Cerebellar cortex (tissue), 1 donor: Measurements from ENCODE around the gene CFAP61.

ENCODE experiments used
- DNase-seq: peaks from one replicate; pipeline ENCODE4 v3.0.0-alpha.2; 2015; ENCODE audit warnings: low spot score

The CFAP61 gene

DNA sequence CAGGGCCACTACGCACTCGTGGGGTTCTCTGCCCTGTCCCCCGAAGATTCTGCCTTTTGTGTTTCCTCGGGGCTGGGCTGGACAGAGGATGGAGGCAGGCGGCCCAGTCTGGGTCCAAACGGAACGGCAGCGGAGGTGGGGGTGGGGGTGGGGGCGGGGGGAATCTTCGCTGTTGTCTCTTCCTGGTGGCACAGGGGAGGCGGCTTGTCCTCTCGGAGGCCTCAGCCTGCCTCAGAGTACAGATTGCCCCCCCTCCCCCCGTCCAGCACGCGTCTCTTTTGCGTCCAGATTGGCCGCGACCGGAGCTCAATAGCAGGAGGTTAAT lies 314.2 kb downstream of the CFAP61 start:
- peak; percentile 45 for DNase-seq

DNA sequence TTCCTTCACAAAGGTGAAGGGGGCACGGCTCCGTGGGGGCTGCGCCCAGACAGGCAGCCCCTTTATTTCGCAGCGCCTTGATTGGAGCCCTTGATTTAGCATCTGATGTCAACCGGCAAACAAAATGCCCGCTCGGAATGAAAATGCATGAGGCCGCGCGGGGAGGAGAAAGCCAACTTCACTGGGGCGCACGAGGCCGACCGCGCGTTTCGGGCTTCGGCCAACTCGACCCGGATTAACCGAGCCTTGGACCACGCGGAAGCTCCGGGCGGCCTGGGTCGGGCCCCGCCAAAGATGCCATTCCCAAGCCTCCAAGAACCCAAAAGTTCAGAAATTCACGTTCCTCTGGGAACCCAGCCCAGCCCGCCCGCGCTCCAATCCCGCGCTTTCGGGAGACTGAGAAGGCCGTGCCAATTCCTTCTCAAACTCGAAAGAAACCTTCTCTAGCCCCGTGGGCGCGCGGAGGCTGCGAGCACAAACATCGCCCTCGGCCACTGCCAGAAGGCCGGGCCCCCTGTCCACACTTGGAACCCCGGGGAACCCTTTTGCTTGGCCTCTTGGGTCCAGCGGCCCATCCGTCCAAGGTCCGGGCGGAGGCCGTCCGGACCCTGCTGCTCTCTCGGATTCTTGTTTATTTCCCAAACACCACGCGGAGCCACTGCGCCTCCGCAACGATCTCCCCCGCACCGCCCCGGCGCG lies 314.7 kb downstream of the CFAP61 start:
- peak; percentile 50 for DNase-seq

DNA sequence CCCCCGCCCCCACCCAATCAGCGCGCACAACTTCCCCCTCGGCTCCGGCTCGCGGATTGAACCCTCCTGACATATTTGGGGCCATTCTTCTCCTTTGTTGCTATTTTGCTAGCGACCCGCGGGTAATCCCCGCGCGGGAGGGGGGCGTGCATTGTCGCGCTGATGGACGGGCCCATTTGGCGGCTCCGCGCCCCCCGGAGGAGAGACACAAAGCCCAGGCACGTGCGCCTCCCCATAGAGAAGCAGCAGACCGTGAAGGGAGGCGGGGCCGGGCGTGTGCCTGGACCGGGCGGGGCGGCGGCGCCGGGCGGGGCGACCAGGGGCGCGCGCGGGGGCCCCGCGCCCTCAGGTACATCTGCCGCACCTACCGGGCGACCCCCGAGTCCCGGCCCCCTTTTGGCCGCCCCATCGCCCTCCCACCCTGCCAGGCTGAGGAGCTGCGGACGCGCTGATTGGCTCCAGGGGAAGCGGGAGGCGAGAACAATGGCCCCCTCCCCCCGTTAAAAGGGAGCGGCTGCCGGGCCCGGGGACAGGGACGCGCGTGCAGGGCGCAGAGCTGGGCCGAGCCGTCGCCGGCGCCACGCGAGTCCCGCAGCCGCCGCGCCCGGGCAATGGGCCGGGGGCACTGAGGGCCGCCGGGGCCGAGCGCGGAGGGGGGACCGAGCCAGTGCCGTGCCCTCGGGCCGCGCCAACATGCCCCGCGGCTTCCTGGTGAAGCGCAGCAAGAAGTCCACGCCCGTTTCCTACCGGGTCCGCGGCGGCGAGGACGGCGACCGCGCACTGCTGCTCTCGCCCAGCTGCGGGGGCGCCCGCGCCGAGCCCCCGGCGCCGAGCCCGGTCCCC lies 315.5 kb downstream of the CFAP61 start, which contains the start of gene INSM1:
Gene INSM1 (plus strand): TSS at position 530 of the 843 bp plus-strand sequence. CDS start 164 bp downstream, at position 694.
- peak; percentile 63 for DNase-seq

DNA sequence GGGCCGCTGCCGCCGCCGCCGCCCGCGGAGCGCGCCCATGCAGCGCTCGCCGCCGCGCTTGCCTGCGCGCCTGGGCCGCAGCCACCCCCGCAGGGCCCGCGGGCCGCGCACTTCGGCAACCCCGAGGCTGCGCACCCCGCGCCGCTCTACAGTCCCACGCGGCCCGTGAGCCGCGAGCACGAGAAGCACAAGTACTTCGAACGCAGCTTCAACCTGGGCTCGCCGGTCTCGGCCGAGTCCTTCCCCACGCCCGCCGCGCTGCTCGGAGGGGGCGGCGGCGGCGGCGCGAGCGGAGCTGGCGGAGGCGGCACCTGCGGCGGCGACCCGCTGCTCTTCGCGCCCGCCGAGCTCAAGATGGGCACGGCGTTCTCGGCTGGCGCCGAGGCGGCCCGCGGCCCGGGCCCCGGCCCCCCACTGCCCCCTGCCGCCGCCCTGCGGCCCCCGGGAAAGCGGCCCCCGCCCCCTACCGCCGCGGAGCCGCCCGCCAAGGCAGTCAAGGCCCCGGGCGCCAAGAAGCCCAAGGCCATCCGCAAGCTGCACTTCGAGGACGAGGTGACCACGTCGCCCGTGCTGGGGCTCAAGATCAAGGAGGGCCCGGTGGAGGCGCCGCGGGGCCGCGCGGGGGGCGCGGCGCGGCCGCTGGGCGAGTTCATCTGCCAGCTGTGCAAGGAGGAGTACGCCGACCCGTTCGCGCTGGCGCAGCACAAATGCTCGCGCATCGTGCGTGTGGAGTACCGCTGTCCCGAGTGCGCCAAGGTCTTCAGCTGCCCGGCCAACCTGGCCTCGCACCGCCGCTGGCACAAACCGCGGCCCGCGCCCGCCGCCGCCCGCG lies 316.3 kb downstream of the CFAP61 start:
- DNase-seq, result peak; percentile 13

DNA sequence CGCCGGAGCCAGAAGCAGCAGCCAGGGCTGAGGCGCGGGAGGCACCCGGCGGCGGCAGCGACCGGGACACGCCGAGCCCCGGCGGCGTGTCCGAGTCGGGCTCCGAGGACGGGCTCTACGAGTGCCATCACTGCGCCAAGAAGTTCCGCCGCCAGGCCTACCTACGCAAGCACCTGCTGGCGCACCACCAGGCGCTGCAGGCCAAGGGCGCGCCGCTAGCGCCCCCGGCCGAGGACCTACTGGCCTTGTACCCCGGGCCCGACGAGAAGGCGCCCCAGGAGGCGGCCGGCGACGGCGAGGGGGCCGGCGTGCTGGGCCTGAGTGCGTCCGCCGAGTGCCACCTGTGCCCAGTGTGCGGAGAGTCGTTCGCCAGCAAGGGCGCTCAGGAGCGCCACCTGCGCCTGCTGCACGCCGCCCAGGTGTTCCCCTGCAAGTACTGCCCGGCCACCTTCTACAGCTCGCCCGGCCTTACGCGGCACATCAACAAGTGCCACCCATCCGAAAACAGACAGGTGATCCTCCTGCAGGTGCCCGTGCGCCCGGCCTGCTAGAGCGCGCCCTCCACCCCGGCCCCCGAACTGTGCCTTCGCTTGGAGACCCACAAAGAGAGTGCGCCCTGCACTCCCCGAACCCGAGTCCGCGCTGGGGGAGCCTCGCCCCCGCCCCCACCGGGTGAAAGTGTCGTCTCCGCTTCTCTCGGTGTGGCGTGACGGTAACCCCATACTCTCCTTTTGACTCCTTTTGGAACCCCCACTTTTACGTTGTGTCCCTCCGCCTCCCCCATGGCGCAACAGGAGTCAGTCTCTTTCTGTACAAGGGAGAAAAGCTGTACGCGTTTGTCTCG lies 317.1 kb downstream of the CFAP61 start:
- DNase-seq, result peak; percentile 73

DNA sequence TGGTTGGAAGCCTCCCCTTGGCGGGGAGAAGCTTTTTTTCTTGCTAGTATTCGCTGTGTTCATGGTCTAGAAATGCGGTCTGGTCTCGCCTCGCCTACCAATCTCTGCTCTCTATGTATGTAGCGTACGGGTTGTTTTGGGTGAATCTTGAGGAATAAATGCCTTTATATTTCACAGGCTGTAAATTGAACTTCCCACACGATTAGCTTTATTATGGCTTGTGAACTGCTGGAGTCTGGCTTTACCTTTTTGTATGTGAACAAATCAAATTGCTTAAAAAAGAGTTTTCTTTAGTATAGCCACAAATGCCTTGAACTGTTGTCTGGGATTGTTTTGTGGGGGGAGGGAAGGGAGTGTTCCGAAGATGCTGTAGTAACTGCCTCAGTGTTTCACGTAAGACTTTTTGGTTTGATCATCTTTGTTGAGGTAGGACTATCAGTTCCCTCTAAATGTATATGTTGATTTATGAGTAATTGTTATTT lies 317.8 kb downstream of the CFAP61 start:
- peak; percentile 61 for DNase-seq

DNA sequence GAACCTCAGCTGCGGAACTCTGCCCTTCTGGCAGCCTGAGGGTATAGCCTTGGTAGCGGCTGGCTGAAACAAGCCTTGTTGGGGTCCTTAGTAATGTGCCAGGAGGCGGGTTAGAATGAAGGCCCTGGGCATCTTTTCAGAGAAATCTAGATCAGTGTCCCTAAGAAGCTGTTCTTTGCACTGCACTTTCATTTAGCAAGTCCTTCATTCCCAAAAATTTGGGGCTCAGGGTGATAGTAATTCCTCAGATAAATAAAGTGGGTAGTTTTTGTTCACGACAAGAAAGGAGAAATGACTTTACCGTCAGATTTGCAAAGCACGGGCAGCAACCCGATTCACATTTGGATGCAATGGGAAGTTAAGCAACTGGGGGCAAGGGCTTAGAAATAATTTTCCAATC lies 318.8 kb downstream of the CFAP61 start:
- no peak for DNase-seq

DNA sequence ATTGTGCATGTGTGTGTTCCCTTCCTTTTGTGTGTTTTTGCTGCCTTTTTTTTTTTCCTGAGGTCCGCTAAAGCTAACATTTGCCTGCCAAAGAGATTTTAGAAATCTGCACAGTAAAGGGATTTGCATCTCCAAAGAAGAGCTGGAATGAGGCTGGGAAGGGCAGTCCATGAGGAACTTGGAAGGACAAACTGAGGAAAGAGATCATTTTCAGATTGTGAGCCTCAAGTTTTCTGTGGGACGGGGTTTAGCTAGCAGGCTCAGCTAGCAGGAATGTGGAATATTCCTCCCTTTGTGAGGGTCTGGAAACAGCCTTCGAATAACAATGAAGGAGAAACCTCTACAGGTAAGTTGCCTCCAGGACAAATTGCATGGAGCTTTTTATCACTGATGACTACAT lies 319.3 kb downstream of the CFAP61 start:
- DNase-seq, result peak; percentile 48

DNA sequence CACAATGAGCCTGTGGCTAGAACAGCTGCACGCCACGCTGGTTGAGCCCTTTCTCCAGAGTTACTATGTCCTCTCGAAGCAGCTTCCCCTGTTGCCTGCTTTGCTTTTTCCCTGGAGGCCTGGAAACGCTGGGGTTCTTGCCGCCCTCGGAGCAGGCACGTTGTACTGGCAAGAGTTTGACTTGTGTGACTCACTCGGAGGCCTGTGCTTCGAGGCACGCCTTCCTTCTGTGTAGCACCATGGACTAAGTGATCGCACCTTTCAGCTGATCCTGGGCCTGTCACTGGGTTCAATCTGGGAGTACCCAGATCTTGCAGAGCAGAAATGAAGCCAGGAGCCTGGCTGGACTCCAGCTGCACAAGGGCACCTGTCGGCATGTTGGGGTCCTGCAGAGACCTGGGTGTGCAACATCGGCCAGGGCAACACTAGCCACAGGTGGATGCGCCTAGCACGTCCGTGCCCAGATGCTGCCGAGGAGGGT lies 320.8 kb downstream of the CFAP61 start:
- DNase-seq, result peak; percentile 29

DNA sequence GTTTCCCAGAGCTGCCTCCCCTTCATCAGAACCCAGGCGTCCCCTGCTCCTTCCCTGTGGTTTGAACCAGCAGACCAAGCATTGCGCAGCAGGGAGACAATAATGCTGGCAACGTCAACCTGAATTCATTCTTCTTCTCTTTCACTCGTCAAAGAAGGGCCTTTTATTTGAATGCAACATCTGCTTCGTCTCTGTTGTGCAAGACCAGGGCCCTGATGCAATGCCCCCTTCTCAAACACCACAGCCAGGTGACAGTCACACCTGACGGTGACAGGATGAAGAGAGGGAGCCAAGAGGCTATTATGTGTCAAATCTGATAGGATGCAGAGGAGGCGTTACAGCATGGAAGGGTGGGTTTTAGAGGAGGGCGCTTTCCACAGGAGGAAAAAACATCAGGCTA lies 323.5 kb downstream of the CFAP61 start:
- DNase-seq, result no peak

DNA sequence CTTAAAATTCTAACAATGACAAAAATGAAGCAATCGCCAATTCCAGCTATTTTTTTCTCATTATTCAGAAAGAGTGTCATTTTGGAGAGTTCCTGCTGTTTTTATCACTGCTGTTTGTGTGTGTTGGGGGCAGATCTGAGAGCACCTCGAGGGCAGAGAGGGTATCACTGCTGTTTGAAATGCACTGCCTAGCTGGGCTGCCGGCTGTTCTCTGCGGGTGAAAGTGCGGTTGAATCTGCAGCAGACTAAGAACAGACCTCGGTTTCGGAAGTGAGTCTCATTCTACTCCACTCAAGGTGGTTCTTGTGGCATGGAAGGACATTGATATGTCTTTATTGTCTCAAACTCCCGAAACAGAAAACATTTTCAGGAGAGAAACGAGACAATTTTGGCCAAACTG lies 333.9 kb downstream of the CFAP61 start:
- no peak for DNase-seq

DNA sequence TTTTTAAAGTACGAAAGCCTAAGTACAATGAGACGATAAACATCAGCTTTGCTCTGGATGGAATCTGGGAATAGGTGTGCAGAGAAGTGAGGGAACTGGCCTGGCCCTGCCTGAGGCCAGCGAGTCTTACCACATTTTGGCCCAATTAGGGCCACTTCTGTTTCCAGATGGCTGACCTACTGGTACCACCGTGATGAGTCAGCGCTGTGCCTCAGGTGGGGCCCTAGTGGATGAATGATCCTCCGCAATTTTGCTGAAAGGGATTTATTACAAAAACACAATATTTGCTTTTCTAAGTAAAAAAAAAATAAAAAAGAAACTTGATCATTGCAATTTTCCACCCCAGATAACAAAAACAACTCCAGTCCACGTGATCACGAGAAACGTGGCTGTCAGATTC lies 338.1 kb downstream of the CFAP61 start:
- no peak for DNase-seq

DNA sequence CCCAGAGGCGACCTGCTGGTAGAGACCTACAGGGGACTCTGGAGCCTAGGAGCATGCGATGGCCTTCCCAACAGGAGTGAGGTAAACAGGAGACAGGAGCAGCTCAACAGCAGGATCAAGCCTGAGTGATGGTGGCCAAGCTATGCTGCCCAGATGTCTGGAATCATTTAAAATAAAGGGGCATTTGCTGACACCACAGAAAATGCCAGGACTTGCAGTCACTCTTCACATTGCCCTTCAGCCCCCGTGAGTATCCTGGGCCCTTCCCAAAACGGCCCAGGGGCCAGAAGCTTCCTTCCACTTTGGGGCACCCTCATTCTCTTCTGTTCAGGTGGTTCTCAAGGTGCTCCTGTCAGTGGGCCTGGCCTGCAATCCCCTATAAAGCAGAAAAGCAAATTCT lies 338.8 kb downstream of the CFAP61 start:
- DNase-seq, result no peak

DNA sequence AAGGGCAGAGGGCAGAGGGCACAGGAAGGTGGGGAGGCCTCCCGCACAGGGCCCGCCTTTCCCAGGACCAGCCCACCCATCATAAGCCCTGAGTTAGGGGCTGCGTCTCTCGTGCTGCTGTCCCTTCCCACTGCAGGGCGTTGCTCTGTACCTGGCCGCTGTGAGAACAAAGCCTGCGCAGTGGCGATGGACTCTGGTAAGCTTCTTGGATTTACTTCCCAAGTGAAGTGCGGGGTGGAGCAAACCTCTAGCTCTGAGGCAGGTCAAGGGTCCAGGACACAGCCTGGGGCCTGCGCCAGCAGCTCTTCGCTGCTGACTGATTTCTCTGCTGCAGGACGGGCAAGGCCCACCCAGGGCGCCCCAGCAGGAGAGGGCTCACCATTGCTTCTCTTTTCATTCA lies 339.4 kb downstream of the CFAP61 start:
- no peak for DNase-seq

DNA sequence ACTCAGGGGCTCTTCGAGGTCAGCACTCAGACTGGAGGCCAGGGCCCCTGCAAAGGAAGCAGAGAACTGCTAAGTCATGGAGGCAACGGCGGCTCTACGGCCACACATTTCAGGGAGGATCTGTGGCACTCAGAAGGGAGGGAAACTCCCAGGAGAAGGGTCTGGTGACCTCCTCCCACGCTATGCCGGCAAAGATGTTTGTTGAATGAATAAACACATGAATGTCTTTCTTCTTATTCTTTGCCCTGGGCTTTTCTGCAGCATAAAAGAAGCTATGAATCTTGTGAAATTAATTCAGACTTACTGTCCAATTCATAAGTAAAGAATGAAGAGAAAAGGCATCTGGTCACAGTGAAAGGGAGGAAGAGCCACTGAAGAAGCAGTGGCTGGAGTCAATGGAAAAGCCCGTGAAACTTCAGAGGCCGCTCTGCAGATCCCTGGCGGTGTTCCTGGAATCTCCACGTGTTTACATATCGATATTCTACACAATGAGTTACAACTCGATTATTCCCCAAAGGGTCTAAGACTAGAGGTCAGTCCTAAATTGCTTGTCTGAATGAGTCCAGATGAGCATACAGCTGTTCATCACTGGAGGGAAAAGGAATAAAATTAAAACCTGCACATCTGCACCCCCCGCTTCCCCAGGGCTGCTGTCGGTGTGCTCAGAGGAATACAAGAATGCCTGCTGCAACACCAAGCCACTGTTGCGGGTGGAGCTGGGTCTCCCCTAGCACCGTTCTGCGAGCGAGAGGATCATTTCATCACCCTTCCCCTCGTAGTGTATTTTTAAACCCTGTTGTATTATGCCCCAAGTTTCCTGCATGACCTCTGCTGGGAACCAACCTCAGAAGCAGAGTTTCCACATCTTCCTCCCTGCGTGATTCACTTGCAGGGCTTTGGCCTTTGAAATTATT lies 341.1 kb downstream of the CFAP61 start:
- no peak for DNase-seq

DNA sequence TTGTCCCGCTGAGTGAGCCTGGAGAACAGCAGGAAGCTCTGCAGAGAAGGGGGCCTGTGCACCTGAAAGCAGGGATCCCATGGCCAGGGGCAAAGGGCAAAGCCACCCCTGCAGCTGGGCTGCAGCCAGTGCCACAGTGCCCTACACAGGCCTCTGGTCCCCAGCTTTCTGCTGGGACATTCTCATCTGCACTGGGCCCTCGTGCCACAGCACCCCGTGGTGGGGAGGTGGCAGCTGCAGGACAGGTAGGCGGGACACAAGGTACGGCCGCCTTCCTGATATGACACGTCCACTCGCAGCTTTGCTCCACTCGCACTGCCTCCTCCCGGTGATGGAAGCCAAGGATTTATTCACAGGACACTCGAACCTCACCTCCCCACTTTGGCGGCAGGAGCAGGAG lies 342.8 kb downstream of the CFAP61 start:
- no peak for DNase-seq

DNA sequence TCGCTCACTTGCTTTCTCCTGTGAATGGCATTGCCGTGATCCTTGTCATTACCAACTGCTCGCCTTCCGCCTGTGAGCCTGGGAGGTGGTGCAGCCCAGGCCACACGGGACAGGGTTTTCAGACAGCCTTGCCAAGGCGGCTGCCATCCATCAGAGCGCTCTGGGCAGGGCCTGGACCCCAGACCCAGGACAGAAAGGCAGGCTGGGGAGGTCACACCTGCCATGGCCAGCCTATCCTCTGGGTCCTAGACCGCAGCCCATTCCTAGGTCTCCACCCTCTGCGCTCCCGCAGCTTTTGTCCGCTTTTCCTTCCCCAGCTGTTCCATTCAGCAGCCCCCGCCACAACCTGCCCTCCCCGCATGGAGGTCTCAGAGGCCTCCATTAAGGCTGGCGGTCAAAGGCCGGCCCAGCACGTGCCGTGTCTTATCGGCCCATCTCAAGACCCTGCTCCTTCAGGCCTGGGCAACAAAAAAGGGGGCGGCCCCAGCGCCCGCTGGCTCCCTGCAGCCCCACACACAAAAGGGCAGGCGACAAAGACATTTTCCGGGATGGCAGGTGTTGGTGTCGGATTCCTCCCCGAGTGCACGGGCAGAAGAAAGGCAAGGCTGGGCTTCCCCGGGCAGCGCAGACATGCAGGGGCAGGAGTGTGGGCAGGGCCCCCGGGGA lies 343.7 kb downstream of the CFAP61 start:
- no peak for DNase-seq

DNA sequence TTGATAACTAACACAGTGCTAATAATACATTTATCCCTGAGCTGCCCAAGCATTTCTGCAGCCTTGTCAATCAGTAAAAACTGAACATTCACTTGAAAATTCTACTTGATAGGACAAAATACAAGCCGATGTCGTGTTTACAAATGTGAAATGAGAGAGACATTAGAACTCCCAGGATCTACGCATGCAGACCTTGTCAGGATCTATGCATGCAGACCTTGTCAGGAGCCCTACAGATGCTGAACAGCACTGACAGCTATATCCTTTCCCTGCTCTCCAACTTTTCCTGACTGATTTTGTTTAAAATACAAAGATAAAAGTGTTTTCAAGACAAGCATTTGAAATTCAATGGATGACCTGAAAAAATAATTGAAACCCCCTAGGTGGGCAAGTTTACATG lies 344.5 kb downstream of the CFAP61 start:
- no peak for DNase-seq

DNA sequence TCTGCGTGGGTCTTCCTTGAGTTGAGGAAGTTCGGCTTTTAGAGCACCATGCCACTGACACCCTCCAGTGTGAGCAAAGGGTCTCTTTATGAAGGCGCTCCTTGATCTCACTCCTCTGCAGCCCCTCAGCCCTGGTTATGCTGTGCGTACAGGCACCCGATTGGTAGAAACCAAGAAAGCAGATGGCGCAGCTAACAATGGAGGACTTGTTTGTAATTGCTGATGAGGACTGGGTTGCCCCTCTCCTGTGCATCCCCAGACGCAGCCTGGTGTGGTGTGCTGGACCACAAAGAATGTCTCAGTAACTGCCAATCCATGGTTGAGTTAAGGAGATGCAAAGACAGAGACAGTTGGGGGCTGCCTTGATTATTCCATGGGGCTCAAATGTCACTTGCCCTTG lies 345.8 kb downstream of the CFAP61 start:
- DNase-seq, result no peak
